Central memory CD8-positive, alpha-beta T cell (primary cell): Measurements from ENCODE around the gene OMA1.
A peak's percentile ranks its signal among the peaks of the same experiment; 100 is the strongest.
"Not testable (repeated sequence)": the region's sequence is repeated elsewhere in the genome, so short reads cannot be mapped to it uniquely, and the experiment has no call there.

Experiments
- ATAC-seq: fragments of 150-1000 bp; cut with Tn5 transposase; replicated peaks from 2 replicates; pipeline ENCODE4 v1.10.0; 2022; ENCODE audit warnings: mild to moderate bottlenecking, moderate FRiP score, moderate number of reproducible peaks; ENCODE audit not compliant: poor library complexity, severe bottlenecking; ENCODE audit errors: extremely low read depth
- DNase-seq, 2 donors: peaks; one replicate each; pipeline ENCODE4 v3.0.0; 2021; ENCODE audit warnings: low spot score in 2 of 2
- H3K27ac Mint-ChIP-seq: one replicate; pipeline ENCODE4 v1.8.0; 2022; ENCODE audit warnings: low read depth, mild to moderate bottlenecking, moderate library complexity, mixed read lengths
- H3K27me3 Mint-ChIP-seq: one replicate; pipeline ENCODE4 v1.8.0; 2022; ENCODE audit warnings: mixed read lengths
- H3K36me3 Mint-ChIP-seq: one replicate; pipeline ENCODE4 v1.8.0; 2022; ENCODE audit warnings: mild to moderate bottlenecking, moderate library complexity, mixed read lengths; ENCODE audit not compliant: insufficient read depth
- H3K4me1 Mint-ChIP-seq: one replicate; pipeline ENCODE4 v1.8.0; 2022; ENCODE audit warnings: mixed read lengths
- H3K4me3 Mint-ChIP-seq: one replicate; pipeline ENCODE4 v1.8.0; 2022; ENCODE audit warnings: mild to moderate bottlenecking, moderate library complexity, mixed read lengths
- H3K9me3 Mint-ChIP-seq: one replicate; pipeline ENCODE4 v1.8.0; 2022; ENCODE audit warnings: mixed read lengths

OMA1 gene

DNA sequence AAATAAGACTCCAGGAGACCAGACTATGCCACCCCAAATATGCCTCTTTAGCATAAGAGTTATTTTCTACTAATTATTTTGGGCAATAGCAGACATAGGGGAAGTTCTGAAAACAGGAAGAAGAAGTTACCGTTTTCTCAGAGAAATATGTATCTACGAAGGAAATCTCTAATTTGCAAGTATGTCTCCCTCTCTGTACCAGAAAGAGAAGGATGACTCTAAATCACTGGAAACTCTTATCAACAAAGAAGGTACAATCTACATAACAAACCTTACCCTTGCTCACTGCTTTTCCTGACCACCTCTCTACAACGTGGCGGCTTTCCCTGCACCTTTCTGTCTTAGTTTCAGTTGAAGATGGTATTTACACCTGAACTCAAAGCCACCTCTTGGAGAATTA, 49.0 kb downstream of the OMA1 start:
- no peak overlapping the region for H3K27ac Mint-ChIP-seq
- DNase-seq (no peak), ATAC-seq (no peak)
- peaks cover 7% of the 10 kb centered on the region for H3K36me3 Mint-ChIP-seq
- H3K4me1 Mint-ChIP-seq, result peaks cover 6% of the 10 kb centered on the region
- no peak overlapping the region for H3K4me3 Mint-ChIP-seq
- no peaks in the 10 kb centered on the region for H3K27me3 Mint-ChIP-seq
- no peaks in the 10 kb centered on the region for H3K9me3 Mint-ChIP-seq

DNA sequence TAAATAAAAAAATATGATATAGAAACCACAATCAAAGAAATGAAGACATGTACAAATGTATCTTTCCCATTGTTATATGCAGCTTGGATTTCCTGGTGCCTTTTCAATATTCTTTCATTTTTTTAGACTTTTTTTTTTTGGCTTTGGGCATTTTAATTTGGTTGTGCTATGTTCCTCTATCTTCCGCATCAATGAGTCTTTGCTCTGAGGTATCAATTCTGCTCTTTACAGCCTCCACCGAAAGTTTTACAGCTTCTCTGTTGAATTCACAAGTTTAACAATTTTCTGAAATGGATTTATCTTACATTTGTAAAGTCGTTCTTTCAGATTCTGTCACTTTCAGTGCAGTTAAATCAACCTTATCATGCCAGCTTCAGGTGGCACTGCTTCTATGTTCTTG, 50.5 kb downstream of the OMA1 start:
- H3K27ac Mint-ChIP-seq, result no peak overlapping the region
- peaks cover 8% of the 10 kb centered on the region for H3K4me1 Mint-ChIP-seq
- no peaks in the 10 kb centered on the region for H3K9me3 Mint-ChIP-seq
- DNase-seq (no peak), ATAC-seq (no peak)
- no peaks in the 10 kb centered on the region for H3K27me3 Mint-ChIP-seq
- H3K36me3 Mint-ChIP-seq, result peaks cover 10% of the 10 kb centered on the region
- H3K4me3 Mint-ChIP-seq, result no peak overlapping the region

DNA sequence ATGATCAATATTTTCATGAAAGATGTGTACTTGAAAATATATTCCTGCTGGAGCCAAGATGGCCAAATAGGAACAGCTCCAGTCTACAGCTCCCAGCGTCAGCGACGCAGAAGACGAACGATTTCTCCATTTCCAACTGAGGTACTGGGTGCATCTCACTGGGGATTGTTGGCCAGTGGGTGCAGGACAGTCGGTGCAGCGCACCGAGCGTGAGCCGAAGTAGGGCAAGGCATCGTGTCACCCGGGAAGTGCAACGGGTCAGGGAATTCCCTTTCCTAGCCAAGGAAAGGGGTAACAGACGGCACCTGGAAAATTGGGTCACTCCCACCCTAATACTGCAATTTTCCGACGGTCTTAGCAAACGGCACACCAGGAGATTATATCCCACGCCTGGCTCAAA, 57.6 kb downstream of the OMA1 start:
- H3K27me3 Mint-ChIP-seq, ATAC-seq, DNase-seq, H3K4me3 Mint-ChIP-seq, H3K36me3 Mint-ChIP-seq, H3K27ac Mint-ChIP-seq, H3K9me3 Mint-ChIP-seq: not testable (repeated sequence)
- peaks cover 22% of the 10 kb centered on the region for H3K4me1 Mint-ChIP-seq

DNA sequence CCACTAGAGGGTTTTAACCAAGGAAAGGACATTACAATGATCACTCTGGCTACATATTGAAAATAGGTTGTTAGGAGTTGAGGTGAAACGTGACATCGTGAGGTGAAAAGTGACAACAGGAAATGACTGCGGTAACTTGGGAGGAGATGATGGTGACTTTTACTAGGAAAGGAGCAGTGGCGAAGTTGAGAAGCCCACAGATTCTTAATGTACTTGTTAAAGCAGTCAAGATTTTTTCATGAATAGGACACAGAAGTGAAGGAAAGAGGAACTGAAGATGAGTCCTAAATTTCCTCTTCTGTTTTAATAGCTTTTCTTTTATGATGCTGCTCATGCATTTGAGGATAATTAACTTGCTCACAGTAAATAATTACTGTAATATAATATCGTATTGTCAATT, 59.5 kb downstream of the OMA1 start:
- H3K9me3 Mint-ChIP-seq, result no peaks in the 10 kb centered on the region
- no peaks in the 10 kb centered on the region for H3K27me3 Mint-ChIP-seq
- DNase-seq (no peak), ATAC-seq (no peak)
- peak overlapping the region; percentile 3 for H3K27ac Mint-ChIP-seq
- peak overlapping the region; percentile 0 for H3K4me3 Mint-ChIP-seq
- H3K36me3 Mint-ChIP-seq, result peaks cover 10% of the 10 kb centered on the region
- H3K4me1 Mint-ChIP-seq, result peaks cover 17% of the 10 kb centered on the region

DNA sequence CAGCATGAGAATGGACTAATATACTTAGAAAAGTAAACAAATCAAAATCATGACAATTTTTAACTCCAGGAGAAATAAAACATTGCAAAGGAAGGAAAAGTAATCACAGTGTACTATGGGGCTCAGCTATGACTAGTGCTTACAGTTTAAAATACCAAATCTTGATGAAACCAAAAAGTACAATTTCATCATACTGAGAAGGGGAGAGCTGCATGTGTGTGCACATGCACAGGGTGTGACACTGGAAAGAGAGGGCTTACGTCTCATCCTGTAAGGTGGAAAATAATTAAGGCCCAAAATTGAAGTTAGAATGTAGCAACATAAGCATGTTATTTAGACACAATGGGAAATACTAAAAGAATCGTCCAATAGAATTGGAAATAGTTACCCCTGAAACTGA, 64.6 kb downstream of the OMA1 start:
- no peak overlapping the region for H3K27ac Mint-ChIP-seq
- DNase-seq, result no peak

DNA sequence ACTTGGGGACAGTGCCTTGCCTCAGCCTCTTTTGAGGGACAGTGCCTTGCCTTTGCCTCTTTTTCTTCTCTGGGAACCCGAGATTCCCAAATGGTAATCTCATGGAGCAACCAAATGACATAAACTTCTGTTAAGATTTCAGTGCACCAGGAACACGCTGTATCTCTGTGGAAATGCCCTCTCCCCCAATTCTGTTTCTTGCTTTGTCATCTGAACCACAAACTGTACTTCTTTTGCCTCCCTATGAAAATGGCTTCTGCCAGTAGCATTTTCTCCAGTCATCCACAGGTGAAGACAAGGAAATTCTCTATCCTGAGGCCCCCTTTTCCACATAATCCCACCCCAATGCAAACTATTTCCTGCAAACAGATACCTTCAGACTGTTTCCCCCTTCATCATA, 66.3 kb downstream of the OMA1 start:
- no peaks in the 10 kb centered on the region for H3K4me1 Mint-ChIP-seq
- H3K9me3 Mint-ChIP-seq, result no peaks in the 10 kb centered on the region
- no peak overlapping the region for H3K27ac Mint-ChIP-seq
- H3K4me3 Mint-ChIP-seq, result no peak overlapping the region
- DNase-seq, result no peak
- H3K27me3 Mint-ChIP-seq, result no peaks in the 10 kb centered on the region
- H3K36me3 Mint-ChIP-seq, result peaks cover 13% of the 10 kb centered on the region
- ATAC-seq, result no peak

More for the DNA sequence above, 64.6 kb downstream of the OMA1 start:
- Mint-ChIP-seq H3K27me3 (no peaks in the 10 kb centered on the region), H3K4me3 (no peak overlapping the region), H3K36me3 (peaks cover 10% of the 10 kb centered on the region), H3K9me3 (no peaks in the 10 kb centered on the region), H3K4me1 (peaks cover 7% of the 10 kb centered on the region)
- no peak for ATAC-seq

DNA sequence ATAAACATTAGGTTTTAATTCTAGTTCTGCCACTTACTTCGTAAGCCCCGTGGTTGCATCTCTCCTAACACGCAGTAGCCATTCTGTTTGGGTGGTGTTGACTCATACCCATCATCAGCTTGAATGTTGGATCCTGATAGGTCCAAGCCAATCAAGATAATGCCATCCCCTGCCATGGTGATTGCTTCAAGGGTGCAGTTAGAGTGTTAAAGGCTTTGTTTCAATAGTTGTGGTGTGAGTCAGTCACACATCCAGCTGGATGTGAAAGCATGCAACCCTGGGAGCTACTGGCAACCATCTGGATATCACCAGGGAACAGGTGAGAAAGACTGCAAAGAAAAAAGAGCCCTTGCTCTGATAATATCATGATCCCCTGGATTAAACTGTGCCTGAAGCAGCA, 69.1 kb downstream of the OMA1 start:
- peaks cover 11% of the 10 kb centered on the region for H3K36me3 Mint-ChIP-seq
- no peaks in the 10 kb centered on the region for H3K4me1 Mint-ChIP-seq
- ATAC-seq (no peak), DNase-seq (no peak)
- H3K9me3 Mint-ChIP-seq, result no peaks in the 10 kb centered on the region
- no peak overlapping the region for H3K4me3 Mint-ChIP-seq
- no peaks in the 10 kb centered on the region for H3K27me3 Mint-ChIP-seq
- no peak overlapping the region for H3K27ac Mint-ChIP-seq

DNA sequence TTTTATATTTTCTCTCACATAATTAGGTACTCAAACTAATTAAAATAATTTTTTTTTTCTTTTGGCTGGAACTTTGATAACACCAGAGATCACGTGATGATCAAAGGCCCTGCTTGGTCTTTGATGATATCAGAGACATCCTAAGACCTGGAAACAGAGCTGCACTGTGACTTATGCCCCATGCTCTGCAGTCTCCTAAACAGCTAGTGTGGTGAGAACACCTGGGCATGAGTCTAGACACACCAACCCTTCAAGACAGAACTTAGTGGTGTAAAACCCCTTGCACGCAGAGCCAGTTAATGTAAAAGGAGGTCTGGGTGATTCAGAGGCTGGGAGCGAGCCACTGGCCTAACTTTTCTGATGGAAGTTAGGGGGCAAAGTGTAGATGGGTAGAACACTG, 70.3 kb downstream of the OMA1 start:
- H3K27me3 Mint-ChIP-seq, result no peaks in the 10 kb centered on the region
- H3K36me3 Mint-ChIP-seq, result peaks cover 8% of the 10 kb centered on the region
- no peak for ATAC-seq
- no peaks in the 10 kb centered on the region for H3K9me3 Mint-ChIP-seq
- no peak overlapping the region for H3K27ac Mint-ChIP-seq
- no peak for DNase-seq
- H3K4me3 Mint-ChIP-seq, result no peak overlapping the region
- no peaks in the 10 kb centered on the region for H3K4me1 Mint-ChIP-seq

DNA sequence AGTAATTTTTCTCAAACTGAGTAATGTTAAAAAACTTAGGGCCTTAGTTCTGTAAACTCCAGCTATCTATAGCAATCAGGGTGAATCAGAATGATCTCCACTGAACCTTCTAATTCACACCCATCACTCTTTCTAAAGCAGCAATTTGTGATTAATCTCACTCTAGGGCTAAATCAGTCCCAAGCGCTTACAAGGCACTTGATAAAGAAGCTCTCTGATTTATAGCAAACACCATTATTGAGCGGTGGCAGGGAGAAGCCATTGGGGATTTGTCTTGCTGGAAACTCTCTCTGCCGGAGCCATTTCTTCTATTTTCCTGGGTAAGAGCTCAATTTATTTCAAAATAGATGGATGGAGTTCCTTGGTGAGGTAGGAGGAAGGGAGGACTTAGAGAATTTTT, 77.0 kb downstream of the OMA1 start:
- H3K36me3 Mint-ChIP-seq, result peaks cover 3% of the 10 kb centered on the region
- H3K4me3 Mint-ChIP-seq, result no peak overlapping the region
- DNase-seq, result no peak
- no peaks in the 10 kb centered on the region for H3K4me1 Mint-ChIP-seq
- no peaks in the 10 kb centered on the region for H3K9me3 Mint-ChIP-seq
- H3K27ac Mint-ChIP-seq, result no peak overlapping the region
- H3K27me3 Mint-ChIP-seq, result no peaks in the 10 kb centered on the region
- no peak for ATAC-seq

DNA sequence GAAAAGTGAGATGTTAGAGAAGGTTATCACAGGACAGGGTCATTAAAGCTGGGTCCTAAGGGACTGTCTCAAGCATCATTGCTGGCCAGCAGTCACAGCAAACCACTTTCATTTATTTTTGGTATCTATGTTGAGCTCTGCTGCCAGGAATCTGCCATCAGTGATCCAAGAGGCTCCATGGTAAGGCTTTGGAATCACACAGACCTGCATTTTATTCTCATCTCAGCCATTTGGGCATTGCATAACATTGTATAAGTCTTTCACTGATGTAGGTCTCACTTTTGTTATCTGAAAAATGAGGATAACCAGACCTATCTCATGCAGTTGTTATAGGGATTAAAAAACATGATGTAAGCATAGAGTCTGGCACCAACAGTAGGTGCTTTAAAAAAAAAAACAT, 77.5 kb downstream of the OMA1 start:
- no peaks in the 10 kb centered on the region for H3K4me1 Mint-ChIP-seq
- H3K4me3 Mint-ChIP-seq, result no peak overlapping the region
- DNase-seq (no peak), ATAC-seq (no peak)
- H3K27me3 Mint-ChIP-seq, result no peaks in the 10 kb centered on the region
- H3K9me3 Mint-ChIP-seq, result no peaks in the 10 kb centered on the region
- H3K36me3 Mint-ChIP-seq, result peaks cover 3% of the 10 kb centered on the region
- H3K27ac Mint-ChIP-seq, result no peak overlapping the region

DNA sequence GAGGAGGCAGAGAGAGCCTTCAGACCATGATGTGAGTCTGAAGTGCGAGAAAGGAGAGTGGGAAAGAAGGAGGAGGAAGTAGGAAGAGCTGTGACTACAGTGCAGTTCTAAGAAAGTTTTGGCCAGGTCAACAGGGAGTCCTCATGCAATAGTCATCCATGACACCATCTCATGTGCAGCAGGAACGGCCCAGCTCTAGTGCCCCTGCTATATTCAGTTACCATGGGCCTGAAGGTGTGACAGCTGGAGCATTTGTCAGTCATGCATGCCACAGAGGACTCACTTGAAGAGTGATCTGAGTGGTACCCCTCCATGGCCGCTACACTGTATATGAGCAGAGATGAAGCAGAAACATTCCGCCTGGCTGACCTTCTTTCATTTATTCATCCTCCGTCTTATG, 77.9 kb downstream of the OMA1 start:
- H3K36me3 Mint-ChIP-seq, result peaks cover 3% of the 10 kb centered on the region
- no peaks in the 10 kb centered on the region for H3K9me3 Mint-ChIP-seq
- H3K4me1 Mint-ChIP-seq, result no peaks in the 10 kb centered on the region
- no peaks in the 10 kb centered on the region for H3K27me3 Mint-ChIP-seq
- no peak overlapping the region for H3K27ac Mint-ChIP-seq
- DNase-seq, result no peak
- no peak for ATAC-seq
- no peak overlapping the region for H3K4me3 Mint-ChIP-seq

DNA sequence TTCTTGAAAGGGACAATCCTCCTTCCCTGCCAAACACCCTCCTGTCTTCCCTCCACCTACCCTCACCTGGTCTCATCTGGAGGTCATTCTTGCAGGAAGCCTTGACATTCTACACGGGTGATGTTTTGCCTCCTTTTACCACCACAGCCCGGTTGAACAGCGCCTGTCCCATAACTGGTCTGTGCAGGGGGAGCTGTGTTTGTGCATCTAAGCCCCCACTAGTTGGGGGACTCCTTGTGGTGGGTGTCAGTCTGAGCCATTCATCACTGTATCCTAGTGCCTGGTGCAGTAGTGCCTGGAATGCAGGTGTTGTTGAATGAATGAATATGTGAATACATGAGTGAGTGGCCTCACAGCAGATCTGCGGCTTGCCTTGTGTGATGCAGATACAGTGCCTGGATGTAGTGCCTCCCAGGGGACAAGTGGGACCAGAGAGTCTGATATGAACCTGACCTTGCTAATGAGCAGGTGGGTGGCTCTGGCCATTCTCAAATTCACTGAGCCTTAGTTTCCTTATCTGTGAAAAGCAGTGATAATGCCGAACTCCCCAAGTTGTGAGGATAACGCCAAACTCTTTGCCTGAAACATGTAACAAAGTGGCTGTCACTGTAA, 79.8 kb downstream of the OMA1 start:
- peaks cover 3% of the 10 kb centered on the region for H3K36me3 Mint-ChIP-seq
- H3K9me3 Mint-ChIP-seq, result no peaks in the 10 kb centered on the region
- H3K4me3 Mint-ChIP-seq, result no peak overlapping the region
- H3K4me1 Mint-ChIP-seq, result no peaks in the 10 kb centered on the region
- H3K27me3 Mint-ChIP-seq, result no peaks in the 10 kb centered on the region
- no peak overlapping the region for H3K27ac Mint-ChIP-seq
- no peak for DNase-seq
- ATAC-seq, result no peak

DNA sequence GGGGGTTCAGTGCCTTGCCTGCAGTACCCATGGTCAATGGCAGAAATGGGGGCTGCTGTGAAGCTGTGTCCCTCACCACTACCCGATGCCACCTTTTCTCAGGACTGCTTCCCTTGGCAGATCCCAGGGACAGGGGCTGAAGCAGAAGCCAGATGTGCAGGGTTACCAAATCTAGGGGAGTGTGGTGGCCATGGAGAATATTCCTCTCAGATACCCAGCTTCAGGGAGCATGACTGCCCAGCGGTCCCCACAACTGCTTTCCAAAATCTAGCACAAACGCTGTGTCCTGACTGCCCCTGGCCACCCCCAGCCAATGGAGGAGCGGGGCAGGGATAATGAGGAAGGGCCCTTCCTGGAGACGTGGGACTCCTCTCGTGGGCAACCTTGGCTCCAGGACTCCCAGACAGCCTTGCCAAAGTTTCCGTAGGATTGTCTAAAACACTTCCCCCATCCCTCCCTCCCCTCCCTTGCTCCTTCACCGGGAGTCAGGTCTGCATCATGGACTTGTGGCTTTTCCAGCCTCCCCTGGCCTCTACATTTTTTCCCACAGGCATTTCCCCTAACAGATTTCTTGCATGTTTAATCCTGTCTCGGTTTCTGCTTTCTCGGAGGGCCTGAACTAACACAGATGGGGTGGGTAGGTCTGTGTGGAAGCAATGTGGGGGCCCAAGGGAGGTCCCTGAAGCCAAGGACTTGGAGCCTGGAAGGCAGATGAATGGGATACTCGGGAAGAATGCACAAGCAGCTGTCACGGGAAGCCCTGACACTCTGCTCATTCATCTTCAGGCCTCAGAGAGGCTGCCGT, 80.5 kb downstream of the OMA1 start:
- ATAC-seq, result no peak
- Mint-ChIP-seq H3K27ac (no peak overlapping the region), H3K9me3 (no peaks in the 10 kb centered on the region), H3K4me1 (no peaks in the 10 kb centered on the region), H3K36me3 (peaks cover 3% of the 10 kb centered on the region), H3K4me3 (no peak overlapping the region), H3K27me3 (no peaks in the 10 kb centered on the region)
- no peak for DNase-seq
